NCI-H2196 treated with DMSO at 0.1 percent for 48 hours (cell line): Measurements from ENCODE around the gene CARNS1.

Source experiments
- DNase-seq: peaks from one replicate; lab custom pipeline; 2025; ENCODE audit not compliant: unreplicated experiment; lab: John Stamatoyannopoulos, UW

CARNS1 gene

DNA sequence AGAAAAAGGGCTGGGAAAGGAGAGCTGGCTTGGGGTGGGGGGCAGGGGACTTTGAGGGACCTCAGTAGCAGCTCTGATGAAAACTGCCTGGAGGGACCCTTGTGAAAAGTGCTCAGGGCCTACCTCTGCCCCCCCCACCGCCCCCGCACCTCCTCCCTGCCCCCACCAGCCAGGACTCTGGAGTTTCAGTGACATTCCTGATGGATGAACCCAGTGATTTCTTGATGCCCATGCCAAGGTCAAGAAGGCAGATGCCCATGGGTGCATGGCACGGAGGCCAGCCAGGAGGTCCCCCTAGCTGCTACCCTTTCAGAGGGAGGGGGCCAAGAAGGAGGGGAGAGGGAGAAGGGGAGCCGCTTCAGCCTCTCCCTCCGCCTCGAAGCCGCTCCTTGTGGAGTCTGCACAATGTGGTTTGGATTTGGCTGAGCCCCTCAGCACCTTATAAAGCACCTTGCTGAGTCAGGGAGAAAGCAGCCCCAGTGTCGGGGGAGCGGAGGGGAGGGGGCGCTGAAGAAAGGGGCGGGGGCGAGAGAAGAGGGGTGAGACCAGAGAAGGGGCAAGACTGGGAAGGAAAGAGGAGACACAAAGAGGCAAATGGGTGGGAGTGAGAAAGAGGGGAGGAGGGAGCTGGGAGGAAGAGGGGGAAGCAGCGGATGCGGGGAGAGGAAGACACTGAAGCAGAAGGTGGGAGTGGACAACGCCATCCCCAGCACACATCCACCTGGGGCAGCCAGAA is 40.0 kb upstream of the CARNS1 start:
- no peak for DNase-seq

GRCh38 chr11:67376063-67376820 is 39.2 kb upstream of the CARNS1 start:
- no peak for DNase-seq

GRCh38 chr11:67376873-67377808 is 38.3 kb upstream of the CARNS1 start:
- DNase-seq = no peak

DNA sequence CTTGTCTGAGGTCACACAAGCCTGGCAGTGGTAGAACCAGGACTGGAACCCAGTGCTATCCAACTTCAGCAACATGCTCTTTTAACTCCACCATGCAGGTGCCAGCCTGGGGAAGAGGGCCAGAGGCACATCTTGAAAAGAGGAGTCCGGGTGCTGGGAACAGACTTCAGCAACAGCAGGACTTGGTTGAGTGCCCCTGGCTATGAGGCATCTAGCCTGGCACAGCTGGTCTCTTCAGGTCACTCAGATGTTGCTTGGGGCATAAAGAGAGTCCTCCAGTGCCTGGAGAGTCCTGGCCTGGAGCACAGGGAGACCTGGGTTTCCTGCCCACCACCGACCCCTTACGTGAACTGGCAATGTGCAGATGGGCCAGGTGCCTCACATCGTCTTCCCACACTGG is 36.9 kb upstream of the CARNS1 start:
- DNase-seq = no peak

DNA sequence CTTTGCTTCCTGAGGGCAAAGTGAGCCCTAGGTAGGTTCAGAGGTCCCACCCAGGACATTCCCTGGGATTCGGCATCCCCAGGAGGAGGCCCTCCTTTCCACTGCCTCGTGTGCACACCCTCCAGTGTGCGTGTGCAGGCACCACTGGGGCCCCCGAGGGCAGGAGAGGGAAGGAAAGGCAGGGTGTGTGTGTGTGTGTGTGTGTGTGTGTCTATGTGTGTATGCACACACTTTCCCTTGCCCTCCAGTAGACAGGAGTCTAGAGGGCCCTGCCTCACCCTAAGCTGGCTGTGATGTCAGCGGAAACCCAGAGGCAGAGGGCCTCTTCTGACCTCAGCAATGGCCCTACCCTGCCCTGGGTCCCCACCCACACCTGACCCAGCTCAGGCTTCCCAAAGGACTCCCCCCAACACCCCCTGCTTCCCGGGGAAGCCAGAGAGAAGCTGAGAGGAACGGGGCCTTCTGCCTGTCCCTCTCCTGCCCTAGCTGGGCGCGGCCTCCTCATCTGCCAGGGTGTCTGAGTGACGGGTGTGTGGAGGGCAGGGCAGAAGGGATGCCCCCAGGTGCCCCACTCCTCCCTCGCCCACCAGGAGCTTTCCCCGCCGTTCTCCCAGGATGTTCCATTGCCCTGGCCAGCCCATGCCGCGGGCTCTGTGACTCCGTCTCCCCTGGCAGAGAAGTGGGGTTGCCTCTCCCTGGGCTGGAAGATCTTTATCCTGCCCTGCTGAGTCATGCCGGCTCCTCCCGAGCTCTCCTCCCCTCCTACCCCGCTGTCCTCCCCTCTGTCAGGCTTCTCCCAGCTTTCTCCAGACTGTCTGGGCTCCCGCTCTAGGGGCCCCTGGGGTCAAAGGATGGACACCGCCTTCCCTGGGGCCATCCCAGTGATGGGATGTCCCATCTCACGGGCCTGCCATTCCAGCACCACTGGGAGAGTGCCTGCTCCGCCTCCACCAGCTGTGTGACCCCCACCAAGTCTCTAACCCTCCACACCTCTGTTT is 36.1 kb upstream of the CARNS1 start:
- DNase-seq = no peak

- DNase-seq = no peak
Measured at GRCh38 chr11:67381244-67381972, 34.1 kb upstream of the CARNS1 start.

- peak; percentile 54 for DNase-seq
Measured at GRCh38 chr11:67382276-67383136, 33.0 kb upstream of the CARNS1 start.

- no peak for DNase-seq
Measured at GRCh38 chr11:67384851-67385366, 30.6 kb upstream of the CARNS1 start.

DNA sequence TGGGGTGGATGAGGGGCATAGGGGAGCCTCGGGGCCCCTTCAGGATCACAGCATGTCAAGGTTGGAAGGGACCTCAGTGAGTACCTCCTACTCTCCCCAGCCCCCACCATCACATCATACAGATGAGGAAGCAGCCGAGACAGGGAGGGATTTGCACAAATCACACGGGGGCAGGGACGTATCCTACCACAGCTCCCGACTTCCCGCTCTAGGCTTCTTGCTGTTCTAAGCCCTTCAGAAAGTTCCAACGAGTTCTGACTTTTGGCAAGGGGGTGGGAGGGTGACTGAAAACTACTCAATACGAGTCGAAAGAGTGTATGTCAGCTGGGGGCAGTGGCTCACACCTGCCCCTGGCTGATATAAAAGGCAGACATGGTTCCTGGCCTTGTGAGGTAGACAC is 28.4 kb upstream of the CARNS1 start:
- DNase-seq = no peak

GRCh38 chr11:67387518-67387917 is 28.0 kb upstream of the CARNS1 start:
- no peak for DNase-seq

- DNase-seq = peak; percentile 27
Measured at GRCh38 chr11:67389477-67389876, 26.0 kb upstream of the CARNS1 start.

- no peak for DNase-seq
Measured at GRCh38 chr11:67390947-67391303, 24.6 kb upstream of the CARNS1 start.

DNA sequence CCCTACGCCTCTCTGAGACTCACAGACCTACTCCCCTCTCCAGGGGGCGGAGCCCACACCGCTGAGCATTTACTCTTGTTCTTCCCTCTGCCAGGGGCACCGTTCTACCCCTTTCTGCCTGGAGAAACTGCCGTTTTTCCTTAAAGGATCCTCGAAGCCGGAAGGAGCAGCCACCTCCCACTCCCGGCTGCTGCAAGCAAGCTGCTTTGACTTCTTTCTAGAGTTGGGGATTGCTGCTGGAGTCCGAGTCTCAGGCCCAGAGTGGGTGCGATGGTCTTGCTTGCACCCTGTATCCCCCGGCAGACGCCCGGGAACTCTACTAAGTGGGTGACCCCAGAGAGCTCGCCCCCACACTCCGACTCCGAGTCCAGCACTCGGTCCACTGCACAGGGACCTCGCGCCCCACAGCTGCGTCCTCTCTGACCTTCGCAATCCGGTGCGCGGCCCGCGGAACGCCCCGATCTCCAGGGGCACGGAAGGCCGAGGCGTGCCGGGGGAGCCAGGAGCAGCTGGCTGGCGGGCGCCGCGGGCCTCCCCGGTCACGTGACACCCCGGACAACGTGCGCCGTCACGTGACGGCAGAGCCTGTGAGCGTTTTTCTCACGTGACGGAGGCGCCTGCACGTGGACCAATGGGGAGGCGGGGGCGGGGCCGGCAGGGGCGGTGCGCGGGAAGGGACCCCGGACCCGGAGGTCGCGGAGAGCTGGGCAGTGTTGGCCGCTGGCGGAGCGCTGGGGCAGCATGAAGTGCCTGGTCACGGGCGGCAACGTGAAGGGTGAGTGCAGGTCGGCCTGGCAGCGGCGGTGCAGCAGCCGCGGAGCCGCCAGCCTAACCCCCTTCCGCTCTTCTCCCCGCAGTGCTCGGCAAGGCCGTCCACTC is 23.9 kb upstream of the CARNS1 start, which contains the start of gene RAD9A:
TSS of gene RAD9A (plus strand) at position 683 of the 879 bp plus-strand sequence. CDS start at position 742, 59 bp downstream.
- peak; percentile 84 for DNase-seq

- DNase-seq = no peak
Measured at GRCh38 chr11:67392183-67392715, 23.2 kb upstream of the CARNS1 start.

GRCh38 chr11:67393437-67393836 is 22.0 kb upstream of the CARNS1 start:
- no peak for DNase-seq

DNA sequence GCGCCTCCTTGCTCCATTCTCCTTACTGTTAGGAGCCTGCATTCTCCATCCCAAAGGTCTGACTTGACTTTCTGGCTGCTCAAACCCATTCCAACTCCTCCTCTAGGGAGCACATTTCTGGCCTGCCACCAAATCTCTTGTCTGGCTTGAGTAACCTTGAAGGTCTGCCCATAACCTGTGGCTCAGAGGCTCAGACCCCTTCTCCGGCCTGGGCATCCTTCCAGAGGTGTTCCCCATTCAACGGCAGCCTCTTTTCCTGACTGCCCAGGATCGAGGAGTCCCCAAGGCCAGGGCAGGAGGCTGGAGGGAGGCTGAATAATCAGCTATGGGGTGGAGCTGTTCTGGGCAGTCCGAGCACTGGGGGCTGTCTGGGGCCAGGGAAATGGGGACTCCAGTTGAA is 21.5 kb upstream of the CARNS1 start:
- DNase-seq = no peak
